BE2C (cell line): Measurements from ENCODE around the gene RASGRP1.

Source experiments
- DNase-seq: peaks from one replicate; pipeline ENCODE4 v3.0.0-alpha.2; 2020
- H3K27me3 ChIP-seq: fragments of 250-450 bp; sonication (Bioruptor Pico); 2 replicates; pipeline ENCODE4 v1.5.1; 2020; ENCODE audit warnings: mild to moderate bottlenecking
- H3K36me3 ChIP-seq: fragments of 250-450 bp; sonication (Bioruptor Pico); 2 replicates; pipeline ENCODE4 v1.5.1; 2020; ENCODE audit warnings: mild to moderate bottlenecking
- H3K4me1 ChIP-seq: fragments of 250-450 bp; sonication (Bioruptor Pico); 2 replicates; pipeline ENCODE4 v1.5.1; 2020
- H3K4me3 ChIP-seq: 2 replicates; pipeline ENCODE4 v1.5.1; 2011; ENCODE audit warnings: low read depth, low read length
- H3K9me3 ChIP-seq: fragments of 250-450 bp; sonication (Bioruptor Pico); 2 replicates; pipeline ENCODE4 v1.5.1; 2020
- CTCF ChIP-seq: IDR thresholded peaks from 2 replicates; pipeline ENCODE4 v1.5.1; 2012; ENCODE audit warnings: mild to moderate bottlenecking, low read depth, low read length

The RASGRP1 gene

GRCh38 chr15:38608682-38609081 lies 44.1 kb upstream of the RASGRP1 start:
- H3K4me1 ChIP-seq: no peaks in the 10 kb centered on the region
- DNase-seq: no peak
- no peak overlapping the region for H3K4me3 ChIP-seq
- no peak for TF ChIP-seq CTCF
- no peaks in the 10 kb centered on the region for H3K9me3 ChIP-seq
- no peaks in the 10 kb centered on the region for H3K36me3 ChIP-seq
- H3K27me3 ChIP-seq: peaks cover 5% of the 10 kb centered on the region; the same call in 1 of the 2 replicates

- DNase-seq: no peak
- Histone ChIP-seq H3K36me3 (no peaks in the 10 kb centered on the region), H3K4me1 (no peaks in the 10 kb centered on the region), H3K4me3 (no peak overlapping the region), H3K27me3 (peaks cover 5% of the 10 kb centered on the region; the same call in 1 of the 2 replicates), H3K9me3 (no peaks in the 10 kb centered on the region)
- TF ChIP-seq CTCF: no peak
These were observed 41.1 kb upstream of the RASGRP1 start for GRCh38 chr15:38605744-38606143.

GRCh38 chr15:38603672-38604071 lies 39.1 kb upstream of the RASGRP1 start:
- Histone ChIP-seq H3K4me3 (no peak overlapping the region), H3K36me3 (no peaks in the 10 kb centered on the region), H3K9me3 (no peaks in the 10 kb centered on the region), H3K27me3 (peaks cover 5% of the 10 kb centered on the region; the same call in 1 of the 2 replicates), H3K4me1 (no peaks in the 10 kb centered on the region)
- DNase-seq: no peak
- no peak for TF ChIP-seq CTCF

GRCh38 chr15:38602910-38603670 lies 38.5 kb upstream of the RASGRP1 start:
- Histone ChIP-seq H3K27me3 (peaks cover 5% of the 10 kb centered on the region; the same call in 1 of the 2 replicates), H3K9me3 (no peaks in the 10 kb centered on the region), H3K36me3 (no peaks in the 10 kb centered on the region), H3K4me1 (no peaks in the 10 kb centered on the region), H3K4me3 (no peak overlapping the region)
- TF ChIP-seq CTCF: no peak
- DNase-seq: no peak

GRCh38 chr15:38600236-38600635 lies 35.6 kb upstream of the RASGRP1 start:
- Histone ChIP-seq H3K4me1 (no peaks in the 10 kb centered on the region), H3K9me3 (no peaks in the 10 kb centered on the region), H3K27me3 (0 out of 2 replicates have a peak, but pooled peaks cover 5% of the 10 kb centered on the region), H3K4me3 (no peak overlapping the region), H3K36me3 (no peaks in the 10 kb centered on the region)
- no peak for DNase-seq
- no peak for TF ChIP-seq CTCF

GRCh38 chr15:38598749-38599148 lies 34.1 kb upstream of the RASGRP1 start:
- Histone ChIP-seq H3K27me3 (peaks cover 4% of the 10 kb centered on the region; the same call in 1 of the 2 replicates), H3K9me3 (no peaks in the 10 kb centered on the region), H3K4me3 (no peak overlapping the region), H3K4me1 (no peaks in the 10 kb centered on the region), H3K36me3 (no peaks in the 10 kb centered on the region)
- no peak for DNase-seq
- TF ChIP-seq CTCF: no peak
